ENCODE results near the gene OLFML2B. TPM values are rescaled to one million over a fixed set of nuclear protein-coding genes. Genes with fewer than 3 reads are reported as not detected.

OLFML2B gene
- total RNA-seq, 4 donors from 2014 or later, result 2.7 to 5.2 (median 3.6) TPM

- Histone ChIP-seq H3K4me1 (no peaks in the 10 kb centered on the region), H3K27ac (no peak overlapping the region), H3K4me3 (no peak overlapping the region), H3K36me3 (no peaks in the 10 kb centered on the region), H3K27me3 (peaks cover 6% of the 10 kb centered on the region), H3K9me3 (no peaks in the 10 kb centered on the region)
- DNase-seq (ENCODE audit: low spot score in 2 of 2), result no peak
- 7% methylated on average over 2 of the region's 2 CpGs for WGBS
- TF ChIP-seq EP300 (IDR thresholded peaks at IDR 0.05) (no peak), POLR2AphosphoS5 (IDR thresholded peaks at IDR 0.05) (no peak), CTCF (IDR thresholded peaks at IDR 0.05) (no peak), POLR2A (IDR thresholded peaks at IDR 0.05) (no peak)
Measured at GRCh38 chr1:162035241-162035640, 11.6 kb upstream of the OLFML2B start.

- Histone ChIP-seq H3K36me3 (no peaks in the 10 kb centered on the region), H3K27ac (no peak overlapping the region), H3K27me3 (peaks cover 2% of the 10 kb centered on the region), H3K9me3 (no peaks in the 10 kb centered on the region), H3K4me3 (no peak overlapping the region), H3K4me1 (peaks cover 4% of the 10 kb centered on the region)
- no peak for DNase-seq (ENCODE audit: low spot score in 2 of 2)
- TF ChIP-seq EP300 (IDR thresholded peaks at IDR 0.05) (no peak), CTCF (IDR thresholded peaks at IDR 0.05) (no peak), POLR2A (IDR thresholded peaks at IDR 0.05) (no peak), POLR2AphosphoS5 (IDR thresholded peaks at IDR 0.05) (no peak)
- 54% methylated on average over 6 of the region's 6 CpGs for WGBS
Measured at GRCh38 chr1:162033428-162033827, 9.8 kb upstream of the OLFML2B start.

- no peaks in the 10 kb centered on the region for H3K9me3 ChIP-seq
- H3K27me3 ChIP-seq, result peaks cover 2% of the 10 kb centered on the region
- no peak overlapping the region for H3K4me3 ChIP-seq
- H3K4me1 ChIP-seq, result peaks cover 4% of the 10 kb centered on the region
- TF ChIP-seq CTCF (IDR thresholded peaks at IDR 0.05), result no peak
- TF ChIP-seq EP300 (IDR thresholded peaks at IDR 0.05), result no peak
- TF ChIP-seq POLR2AphosphoS5 (IDR thresholded peaks at IDR 0.05), result no peak
- TF ChIP-seq POLR2A (IDR thresholded peaks at IDR 0.05), result no peak
- no peak for DNase-seq (ENCODE audit: low spot score in 2 of 2)
- no peaks in the 10 kb centered on the region for H3K36me3 ChIP-seq
- 100% methylated on average over 3 of the region's 3 CpGs for WGBS
- no peak overlapping the region for H3K27ac ChIP-seq
Measured at GRCh38 chr1:162030759-162031280, 7.2 kb upstream of the OLFML2B start.

- Histone ChIP-seq H3K9me3 (no peaks in the 10 kb centered on the region), H3K36me3 (no peaks in the 10 kb centered on the region), H3K27ac (no peak overlapping the region), H3K4me1 (peaks cover 10% of the 10 kb centered on the region), H3K27me3 (peaks cover 7% of the 10 kb centered on the region), H3K4me3 (no peak overlapping the region)
- WGBS, result 28% methylated on average over 4 of the region's 4 CpGs
- no peak for DNase-seq (ENCODE audit: low spot score in 2 of 2)
- TF ChIP-seq POLR2AphosphoS5 (IDR thresholded peaks at IDR 0.05) (no peak), POLR2A (IDR thresholded peaks at IDR 0.05) (no peak), CTCF (IDR thresholded peaks at IDR 0.05) (no peak), EP300 (IDR thresholded peaks at IDR 0.05) (no peak)
Measured at GRCh38 chr1:162029157-162029556, 5.5 kb upstream of the OLFML2B start.

GRCh38 chr1:162028726-162029125, 5.1 kb upstream of the OLFML2B start:
- peaks cover 7% of the 10 kb centered on the region for H3K27me3 ChIP-seq
- H3K4me3 ChIP-seq, result no peak overlapping the region
- no peak overlapping the region for H3K27ac ChIP-seq
- no peaks in the 10 kb centered on the region for H3K9me3 ChIP-seq
- peaks cover 11% of the 10 kb centered on the region for H3K4me1 ChIP-seq
- H3K36me3 ChIP-seq, result no peaks in the 10 kb centered on the region
- 58% methylated on average over 6 of the region's 6 CpGs for WGBS
- no peak for TF ChIP-seq EP300 (IDR thresholded peaks at IDR 0.05)
- TF ChIP-seq POLR2A (IDR thresholded peaks at IDR 0.05), result no peak
- TF ChIP-seq CTCF (IDR thresholded peaks at IDR 0.05), result no peak
- no peak for TF ChIP-seq POLR2AphosphoS5 (IDR thresholded peaks at IDR 0.05)
- no peak for DNase-seq (ENCODE audit: low spot score in 2 of 2)

All from suprapubic skin (tissue), 4 donors.